Neural cell (in vitro differentiated cells): ENCODE data around the gene CDC42BPB.

Experiments
- EP300 ChIP-seq: fragments of 450-650 bp; conservative IDR thresholded peaks from 2 replicates; pipeline ENCODE4 v1.6.1; 2014; ENCODE audit warnings: antibody characterized with exemption, mild to moderate bottlenecking, moderate library complexity; ENCODE audit not compliant: poor library complexity, severe bottlenecking
- EZH2 ChIP-seq: fragments of 200-600, 300-800 bp; shearing (Covaris generic), sonication (generic); IDR thresholded peaks from 2 replicates; pipeline ENCODE4 v1.6.1; 2014; ENCODE audit warnings: antibody characterized with exemption, low read length, borderline replicate concordance, mild to moderate bottlenecking; ENCODE audit not compliant: insufficient read depth, poor library complexity, severe bottlenecking
- MXI1 ChIP-seq: fragments of 450-650 bp; conservative IDR thresholded peaks from 2 replicates; pipeline ENCODE4 v1.6.1; 2014; ENCODE audit warnings: antibody characterized with exemption, mild to moderate bottlenecking; ENCODE audit not compliant: poor library complexity, severe bottlenecking
- POLR2AphosphoS5 ChIP-seq: IDR thresholded peaks from 2 replicates; pipeline ENCODE4 v1.6.1; 2012
- RAD21 ChIP-seq: fragments of 450-650 bp; conservative IDR thresholded peaks from 2 replicates; pipeline ENCODE4 v1.6.1; 2014; ENCODE audit warnings: antibody characterized with exemption, mild to moderate bottlenecking, moderate library complexity
- SMC3 ChIP-seq: fragments of 450-650 bp; conservative IDR thresholded peaks from 2 replicates; pipeline ENCODE4 v1.6.1; 2014; ENCODE audit warnings: antibody characterized with exemption, mild to moderate bottlenecking, moderate library complexity; ENCODE audit not compliant: poor library complexity
- TAF1 ChIP-seq: IDR thresholded peaks from 2 replicates; pipeline ENCODE4 v1.6.1; 2012; ENCODE audit warnings: low read depth
- TF ChIP-seq, protein P1 (sequence below): fragments of 450-650 bp; IDR thresholded peaks from 2 replicates; pipeline ENCODE4 v1.5.1; 2014; ENCODE audit warnings: antibody characterized with exemption, mild to moderate bottlenecking, moderate library complexity; ENCODE audit not compliant: poor library complexity, severe bottlenecking
- TF ChIP-seq, protein P2 (sequence below): IDR thresholded peaks from 2 replicates; pipeline ENCODE4 v1.6.1; 2012; ENCODE audit warnings: borderline replicate concordance

DNA sequence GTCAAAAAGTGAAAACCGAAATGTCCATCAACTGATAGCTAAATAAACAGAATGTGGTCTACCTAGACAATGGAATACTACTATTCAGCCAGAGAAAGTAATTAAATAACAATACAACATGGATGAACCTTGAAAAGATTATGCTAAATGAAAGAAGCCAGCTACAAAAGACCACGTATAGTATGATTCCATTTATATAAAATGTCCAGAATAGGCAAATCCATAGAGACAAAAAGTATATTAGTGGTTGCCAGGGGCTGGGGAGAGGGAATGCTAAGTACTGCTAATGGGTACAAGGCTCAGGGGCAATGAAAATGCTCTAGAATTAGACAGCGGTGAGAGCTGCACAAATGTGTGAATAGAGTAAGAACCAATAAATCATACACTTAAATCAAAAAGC is 29.9 kb downstream of the CDC42BPB start:
- TF ChIP-seq, protein P1, sequence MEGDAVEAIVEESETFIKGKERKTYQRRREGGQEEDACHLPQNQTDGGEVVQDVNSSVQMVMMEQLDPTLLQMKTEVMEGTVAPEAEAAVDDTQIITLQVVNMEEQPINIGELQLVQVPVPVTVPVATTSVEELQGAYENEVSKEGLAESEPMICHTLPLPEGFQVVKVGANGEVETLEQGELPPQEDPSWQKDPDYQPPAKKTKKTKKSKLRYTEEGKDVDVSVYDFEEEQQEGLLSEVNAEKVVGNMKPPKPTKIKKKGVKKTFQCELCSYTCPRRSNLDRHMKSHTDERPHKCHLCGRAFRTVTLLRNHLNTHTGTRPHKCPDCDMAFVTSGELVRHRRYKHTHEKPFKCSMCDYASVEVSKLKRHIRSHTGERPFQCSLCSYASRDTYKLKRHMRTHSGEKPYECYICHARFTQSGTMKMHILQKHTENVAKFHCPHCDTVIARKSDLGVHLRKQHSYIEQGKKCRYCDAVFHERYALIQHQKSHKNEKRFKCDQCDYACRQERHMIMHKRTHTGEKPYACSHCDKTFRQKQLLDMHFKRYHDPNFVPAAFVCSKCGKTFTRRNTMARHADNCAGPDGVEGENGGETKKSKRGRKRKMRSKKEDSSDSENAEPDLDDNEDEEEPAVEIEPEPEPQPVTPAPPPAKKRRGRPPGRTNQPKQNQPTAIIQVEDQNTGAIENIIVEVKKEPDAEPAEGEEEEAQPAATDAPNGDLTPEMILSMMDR = no peak
- TF ChIP-seq EZH2 (no peak), RAD21 (no peak), EP300 (no peak), POLR2AphosphoS5 (no peak), MXI1 (no peak), TAF1 (no peak), SMC3 (no peak)
- TF ChIP-seq, protein P2, sequence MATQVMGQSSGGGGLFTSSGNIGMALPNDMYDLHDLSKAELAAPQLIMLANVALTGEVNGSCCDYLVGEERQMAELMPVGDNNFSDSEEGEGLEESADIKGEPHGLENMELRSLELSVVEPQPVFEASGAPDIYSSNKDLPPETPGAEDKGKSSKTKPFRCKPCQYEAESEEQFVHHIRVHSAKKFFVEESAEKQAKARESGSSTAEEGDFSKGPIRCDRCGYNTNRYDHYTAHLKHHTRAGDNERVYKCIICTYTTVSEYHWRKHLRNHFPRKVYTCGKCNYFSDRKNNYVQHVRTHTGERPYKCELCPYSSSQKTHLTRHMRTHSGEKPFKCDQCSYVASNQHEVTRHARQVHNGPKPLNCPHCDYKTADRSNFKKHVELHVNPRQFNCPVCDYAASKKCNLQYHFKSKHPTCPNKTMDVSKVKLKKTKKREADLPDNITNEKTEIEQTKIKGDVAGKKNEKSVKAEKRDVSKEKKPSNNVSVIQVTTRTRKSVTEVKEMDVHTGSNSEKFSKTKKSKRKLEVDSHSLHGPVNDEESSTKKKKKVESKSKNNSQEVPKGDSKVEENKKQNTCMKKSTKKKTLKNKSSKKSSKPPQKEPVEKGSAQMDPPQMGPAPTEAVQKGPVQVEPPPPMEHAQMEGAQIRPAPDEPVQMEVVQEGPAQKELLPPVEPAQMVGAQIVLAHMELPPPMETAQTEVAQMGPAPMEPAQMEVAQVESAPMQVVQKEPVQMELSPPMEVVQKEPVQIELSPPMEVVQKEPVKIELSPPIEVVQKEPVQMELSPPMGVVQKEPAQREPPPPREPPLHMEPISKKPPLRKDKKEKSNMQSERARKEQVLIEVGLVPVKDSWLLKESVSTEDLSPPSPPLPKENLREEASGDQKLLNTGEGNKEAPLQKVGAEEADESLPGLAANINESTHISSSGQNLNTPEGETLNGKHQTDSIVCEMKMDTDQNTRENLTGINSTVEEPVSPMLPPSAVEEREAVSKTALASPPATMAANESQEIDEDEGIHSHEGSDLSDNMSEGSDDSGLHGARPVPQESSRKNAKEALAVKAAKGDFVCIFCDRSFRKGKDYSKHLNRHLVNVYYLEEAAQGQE = no peak
